AG04450 (cell line): Measurements from ENCODE around the gene C2CD2L. TPM values are rescaled to one million over a fixed set of nuclear protein-coding genes. Genes with fewer than 3 reads are reported as not detected.

Source experiments
- CTCF ChIA-PET: fragments of 300-600, 350-600 bp; formaldehyde crosslinking; extraction: SDS; loops from one replicate; lab custom pipeline; 2022; ENCODE audit warnings: antibody characterized with exemption, inconsistent platforms; lab: Charles Lee
- POLR2A ChIA-PET: fragments of 350-600 bp; formaldehyde crosslinking; extraction: SDS; loops from one replicate; lab custom pipeline; 2021; ENCODE audit warnings: antibody characterized with exemption, inconsistent platforms; lab: Yijun Ruan, JAX
- DNase-seq: peaks from one replicate; pipeline ENCODE4 v3.0.0-alpha.2; 2011; ENCODE audit warnings: low read depth, low spot score
- H3K27ac ChIP-seq: one replicate; pipeline ENCODE4 v1.5.1; 2012; ENCODE audit warnings: low read depth, low read length, control low read depth
- H3K27me3 ChIP-seq: one replicate; pipeline ENCODE4 v1.6.0; 2012; ENCODE audit warnings: low read length; ENCODE audit not compliant: control insufficient read depth, insufficient read depth
- H3K4me3 ChIP-seq: 2 replicates; pipeline ENCODE4 v1.5.1; 2011; ENCODE audit warnings: mild to moderate bottlenecking, low read depth, low read length, control low read depth
- H3K9me3 ChIP-seq: 2 replicates; pipeline ENCODE4 v1.5.1; 2012; ENCODE audit warnings: low read length; ENCODE audit not compliant: control insufficient read depth, insufficient read depth
- CTCF ChIP-seq: IDR thresholded peaks from 2 replicates; pipeline ENCODE4 v1.5.1; 2011; ENCODE audit warnings: low read depth, low read length, control low read depth, inconsistent platforms
- polyA plus RNA-seq: library from polyadenylated mRNA; depleted of rRNA; stranded (reverse); fragments of >200 nt; gene quantifications from 2 replicates; pipeline ENCODE4 v1.2.3, GENCODE V29; 2011

Gene C2CD2L
- polyA plus RNA-seq, 1 experiment = 2.8 TPM

- ChIA-PET POLR2A (no interaction called here), CTCF (no interaction called here)
- H3K27me3 ChIP-seq = peaks cover 39% of the 10 kb centered on the region
- peak overlapping the region; percentile 61 for H3K4me3 ChIP-seq
- no peak for DNase-seq
- TF ChIP-seq CTCF = no peak
- H3K9me3 ChIP-seq = no peaks in the 10 kb centered on the region; the same call in 1 of the 2 replicates
- H3K27ac ChIP-seq = no peak overlapping the region
Observed at GRCh38 chr11:119148720-119149017, 41.5 kb downstream of the C2CD2L start.

GRCh38 chr11:119149018-119149785 is 42.1 kb downstream of the C2CD2L start, which contains the start of gene ABCG4:
Gene ABCG4, plus strand, starts transcription at chr11:119149052. Its CDS starts 914 bp downstream, at chr11:119149966.
- POLR2A ChIA-PET = no interaction called here
- CTCF ChIA-PET = no interaction called here
- no peak for TF ChIP-seq CTCF
- Histone ChIP-seq H3K27me3 (peaks cover 39% of the 10 kb centered on the region), H3K9me3 (no peaks in the 10 kb centered on the region; the same call in 1 of the 2 replicates), H3K4me3 (peak within 1 kb of the TSS; percentile 61), H3K27ac (no peak within 1 kb of the TSS)
- no peak for DNase-seq

- peak overlapping the region; percentile 61 for H3K4me3 ChIP-seq
- TF ChIP-seq CTCF = no peak
- ChIA-PET CTCF (no interaction called here), POLR2A (no interaction called here)
- H3K9me3 ChIP-seq = no peaks in the 10 kb centered on the region; the same call in 1 of the 2 replicates
- DNase-seq = no peak
- peaks cover 39% of the 10 kb centered on the region for H3K27me3 ChIP-seq
- H3K27ac ChIP-seq = no peak overlapping the region
Observed at GRCh38 chr11:119149786-119150275, 42.7 kb downstream of the C2CD2L start.

GRCh38 chr11:119152043-119152442 is 44.9 kb downstream of the C2CD2L start:
- no peak for DNase-seq
- H3K27me3 ChIP-seq = peaks cover 33% of the 10 kb centered on the region
- H3K4me3 ChIP-seq = no peak overlapping the region
- ChIA-PET CTCF (interaction anchor here (1.1 to 1.8 kb wide), 2 partner anchors 9 to 17 kb away, joined by 3 to 6 read pairs; no protein-coding TSS in a partner anchor), POLR2A (no interaction called here)
- H3K27ac ChIP-seq = no peak overlapping the region
- no peak for TF ChIP-seq CTCF
- no peaks in the 10 kb centered on the region; the same call in 1 of the 2 replicates for H3K9me3 ChIP-seq

GRCh38 chr11:119152604-119153003 is 45.5 kb downstream of the C2CD2L start:
- CTCF ChIA-PET = interaction anchor here (1.6 to 4.4 kb wide), 3 partner anchors 7 to 171 kb away, joined by 3 to 15 read pairs (median 6); no protein-coding TSS in a partner anchor

More at GRCh38 chr11:119152604-119153003, 45.5 kb downstream of the C2CD2L start:
- Histone ChIP-seq H3K4me3 (no peak overlapping the region), H3K27ac (no peak overlapping the region), H3K27me3 (peaks cover 33% of the 10 kb centered on the region), H3K9me3 (no peaks in the 10 kb centered on the region; the same call in 1 of the 2 replicates)
- TF ChIP-seq CTCF = no peak
- no peak for DNase-seq
- POLR2A ChIA-PET = no interaction called here
